NCI-H1417 treated with DMSO at 0.1 percent for 48 hours (cell line): ENCODE results near the gene PASK.
"Not testable (repeated sequence)": the region's sequence is repeated elsewhere in the genome, so short reads cannot be mapped to it uniquely, and the experiment has no call there.

ENCODE experiments used
- DNase-seq: peaks from one replicate; lab custom pipeline; 2025; lab: John Stamatoyannopoulos, UW

Gene PASK

GRCh38 chr2:241148891-241149674, at the start of gene PASK:
TSS of gene PASK (minus strand) at chr2:241149472. CDS start at chr2:241143032, 6,440 bp downstream.
- DNase-seq, result peak; percentile 64

GRCh38 chr2:241198381-241199279, 49.4 kb upstream of the PASK start:
- DNase-seq, result no peak

- DNase-seq, result no peak
These were observed 48.7 kb upstream of the PASK start for GRCh38 chr2:241197947-241198346.

GRCh38 chr2:241197246-241197645, 48.0 kb upstream of the PASK start:
- DNase-seq, result not testable (repeated sequence)

- no peak for DNase-seq
These were observed 46.3 kb upstream of the PASK start for GRCh38 chr2:241195506-241196130.

GRCh38 chr2:241194811-241195210, 45.5 kb upstream of the PASK start:
- DNase-seq, result no peak

GRCh38 chr2:241193271-241193670, 44.0 kb upstream of the PASK start:
- no peak for DNase-seq

- DNase-seq, result no peak
These were observed 41.8 kb upstream of the PASK start for GRCh38 chr2:241191081-241191480.

GRCh38 chr2:241190291-241190981, 41.2 kb upstream of the PASK start:
- DNase-seq, result no peak

GRCh38 chr2:241189856-241190201, 40.6 kb upstream of the PASK start:
- no peak for DNase-seq

- no peak for DNase-seq
These were observed 40.0 kb upstream of the PASK start for GRCh38 chr2:241189093-241189855.

- DNase-seq, result no peak
These were observed 39.3 kb upstream of the PASK start, which contains the start of gene ANO7 for GRCh38 chr2:241188361-241189092. TSS of gene ANO7 (plus strand) at chr2:241188677. CDS start at chr2:241190064, 1,387 bp downstream.

- DNase-seq, result no peak
These were observed 38.6 kb upstream of the PASK start for GRCh38 chr2:241187918-241188234.

- no peak for DNase-seq
These were observed 38.0 kb upstream of the PASK start for GRCh38 chr2:241187101-241187917.

- no peak for DNase-seq
These were observed 36.7 kb upstream of the PASK start for GRCh38 chr2:241185961-241186360.

- DNase-seq, result no peak
These were observed 35.6 kb upstream of the PASK start for GRCh38 chr2:241184901-241185300.

GRCh38 chr2:241183221-241183620, 33.9 kb upstream of the PASK start:
- DNase-seq, result no peak

- DNase-seq, result no peak
These were observed 33.4 kb upstream of the PASK start for GRCh38 chr2:241182531-241183133.

- no peak for DNase-seq
These were observed 32.9 kb upstream of the PASK start for GRCh38 chr2:241182126-241182525.
